SW 1271 (cell line): ENCODE data around the gene GH2.
"Not testable (repeated sequence)": the region's sequence is repeated elsewhere in the genome, so short reads cannot be mapped to it uniquely, and the experiment has no call there.

Source experiments
- DNase-seq, 2 experiments: peaks; one replicate each; lab custom pipeline; 2025; lab: John Stamatoyannopoulos, UW

The GH2 gene

DNA sequence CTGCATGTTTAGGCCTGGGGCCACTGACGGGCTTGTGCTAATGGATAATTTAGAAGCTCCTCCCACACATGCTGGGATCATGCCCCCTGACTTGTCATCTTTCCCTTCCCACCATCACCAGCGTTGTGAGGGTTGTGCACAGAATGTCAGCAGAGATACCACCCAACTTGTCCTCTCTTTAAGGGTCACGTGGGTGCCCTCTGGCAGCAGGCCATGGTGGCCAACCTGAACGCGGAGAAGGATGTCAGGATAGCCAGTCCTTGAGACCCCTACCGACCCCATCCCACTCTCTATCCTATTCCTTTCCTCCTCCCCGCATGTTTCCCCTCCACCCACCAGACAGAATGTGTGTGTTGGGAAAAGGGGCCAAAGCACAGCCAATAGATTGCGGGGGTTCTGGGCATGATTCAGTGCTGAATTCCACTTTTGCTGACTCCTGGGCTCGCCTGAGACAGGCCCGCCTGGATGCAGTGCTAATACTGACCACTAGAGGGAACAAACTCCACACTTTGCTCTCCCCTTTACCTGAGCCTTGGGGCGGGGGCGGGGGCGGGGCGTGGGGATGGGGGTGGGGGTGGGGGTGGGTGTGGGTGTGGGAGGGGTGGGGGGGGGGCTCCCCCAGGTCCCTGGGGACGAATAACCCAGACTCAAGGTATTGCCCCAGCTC lies at the start of gene GH2:
TSS of gene GH2 (minus strand) at position 10 of the 667 bp plus-strand sequence. CDS start 143 bp downstream, outside the sequence.
- peak in 1 of 2 experiments; percentile 31 for DNase-seq

DNA sequence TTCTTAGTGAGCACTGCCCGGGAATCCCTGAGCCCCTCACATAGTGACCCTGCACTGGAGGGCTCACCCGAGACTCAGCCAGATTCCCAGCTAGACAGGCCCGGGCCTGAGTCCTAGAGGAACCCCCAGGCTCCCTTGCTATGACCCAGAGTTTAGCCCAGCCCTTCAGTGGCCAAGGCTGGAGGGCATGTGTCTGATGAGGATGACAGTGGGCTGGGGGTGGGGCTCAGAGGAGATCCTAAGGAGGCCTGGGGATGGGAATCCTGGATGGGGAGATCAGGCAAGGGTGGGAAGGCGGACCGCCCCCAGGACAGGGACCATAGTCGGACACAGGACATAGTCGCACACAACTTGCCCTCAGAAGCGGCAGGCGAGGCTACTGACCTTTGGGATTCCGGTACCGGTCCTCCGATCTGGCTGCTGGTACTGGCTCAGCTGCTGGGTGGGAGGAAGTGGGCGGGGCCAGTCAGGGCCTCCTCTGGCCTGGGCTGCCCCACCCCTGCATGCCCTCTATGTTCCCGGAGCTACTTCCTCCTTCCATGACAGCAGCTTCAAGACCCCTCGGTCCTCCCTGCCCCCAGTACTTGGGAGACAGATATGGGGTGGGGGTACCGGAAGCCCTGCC lies 49.3 kb upstream of the GH2 start:
- DNase-seq, result no peak

DNA sequence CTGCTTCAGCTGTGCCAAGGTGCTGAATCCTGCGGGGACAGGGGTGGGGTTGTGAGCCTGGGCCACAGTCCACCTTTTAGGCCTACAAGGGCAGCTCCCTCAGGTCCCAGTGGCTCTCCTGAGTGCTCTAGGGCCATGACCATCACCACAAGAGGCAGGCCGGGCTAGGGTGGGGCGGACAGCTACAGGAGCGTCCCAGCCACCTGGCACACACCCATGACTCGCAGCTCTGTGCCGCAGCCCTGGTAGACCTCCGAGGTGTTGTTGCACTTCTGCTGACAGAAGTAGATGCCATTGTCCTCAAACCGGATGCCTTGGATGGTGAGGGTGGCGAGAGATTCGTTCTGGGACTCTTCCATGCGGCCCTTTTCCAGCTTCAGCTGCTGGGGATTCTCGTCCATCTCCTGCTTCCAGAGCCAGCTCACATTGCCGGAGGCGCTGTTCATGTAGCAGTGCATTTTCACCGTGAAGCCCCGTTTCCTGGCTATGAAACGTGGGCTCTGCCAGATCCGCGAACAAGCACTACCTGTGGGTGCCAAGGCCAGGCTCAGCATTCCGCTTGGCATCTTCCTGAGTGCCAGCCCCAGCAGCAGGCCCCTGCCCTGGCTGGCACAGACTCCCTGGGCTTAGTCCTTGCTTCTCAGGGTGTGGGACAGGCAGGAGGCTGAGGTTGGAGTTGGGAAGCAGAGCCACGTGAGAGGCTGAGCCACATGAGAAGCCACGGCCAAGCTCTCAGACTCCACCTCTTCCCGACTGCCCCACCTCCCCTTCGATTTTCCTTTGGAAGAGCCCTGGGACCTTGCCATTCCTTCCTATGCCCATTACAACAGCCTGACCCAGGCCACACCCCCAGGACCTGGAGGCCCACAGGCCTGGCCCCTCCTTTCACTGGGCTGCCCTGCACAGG lies 48.4 kb upstream of the GH2 start:
- DNase-seq, result no peak

DNA sequence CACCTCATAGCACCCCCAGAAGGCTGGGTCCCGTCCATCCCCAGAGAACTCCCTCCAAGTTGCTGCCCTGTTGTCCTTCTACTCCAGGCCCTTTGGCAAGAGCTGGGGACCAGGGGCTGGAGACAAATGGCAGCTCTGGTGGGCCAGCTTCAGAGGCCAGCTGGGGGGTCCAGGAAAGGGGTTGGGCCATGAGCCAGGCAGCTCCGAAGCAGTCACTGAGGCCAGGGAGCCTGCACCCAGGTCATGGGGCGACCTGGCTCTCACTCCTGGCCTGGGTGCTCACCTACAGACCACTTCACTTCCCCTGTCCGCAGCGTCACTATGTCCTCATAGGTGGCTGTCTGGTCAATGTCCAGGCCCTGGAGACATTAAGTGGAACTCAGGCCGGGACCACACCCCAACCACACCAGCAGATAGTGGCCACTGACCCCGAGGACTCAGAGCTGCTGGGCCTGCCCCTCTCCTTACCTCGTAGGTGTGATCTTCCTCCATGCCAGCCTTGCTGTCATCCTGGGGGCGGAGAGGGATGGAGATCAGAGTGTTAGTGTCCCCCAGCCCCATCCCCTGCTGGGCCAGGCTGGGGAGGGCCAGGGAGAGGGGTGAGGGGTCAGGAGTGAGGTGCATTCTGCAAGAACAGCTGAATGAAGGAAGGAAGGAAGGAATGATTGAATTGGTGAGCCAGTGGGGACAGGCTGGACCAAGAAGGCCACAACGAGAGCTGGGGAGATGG lies 47.4 kb upstream of the GH2 start:
- DNase-seq, result no peak

DNA sequence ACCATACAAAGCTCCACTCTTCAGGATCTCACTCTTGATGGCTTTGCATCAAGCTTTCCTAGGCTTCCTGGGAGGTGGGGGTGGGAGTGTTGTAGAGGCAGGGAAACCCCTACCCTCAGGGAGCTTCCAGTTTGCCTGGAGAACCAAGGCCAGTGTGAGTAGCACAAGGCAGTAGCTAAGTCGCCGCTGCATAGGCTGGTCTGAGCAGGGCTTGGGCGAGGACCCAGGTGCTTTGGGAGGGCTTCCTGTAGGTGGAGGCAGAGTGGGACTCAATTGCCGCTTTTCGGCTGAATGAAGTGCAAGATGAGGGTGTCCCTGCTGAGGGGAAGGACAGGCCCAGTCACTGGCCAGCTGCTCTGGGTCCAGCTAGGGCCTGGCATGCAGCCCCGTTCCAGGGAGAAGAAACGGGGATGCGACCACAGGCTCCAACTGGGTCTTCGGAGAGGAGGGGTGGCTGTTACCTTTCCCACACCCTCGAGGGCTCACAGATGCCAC lies 46.5 kb upstream of the GH2 start:
- DNase-seq, result no peak

DNA sequence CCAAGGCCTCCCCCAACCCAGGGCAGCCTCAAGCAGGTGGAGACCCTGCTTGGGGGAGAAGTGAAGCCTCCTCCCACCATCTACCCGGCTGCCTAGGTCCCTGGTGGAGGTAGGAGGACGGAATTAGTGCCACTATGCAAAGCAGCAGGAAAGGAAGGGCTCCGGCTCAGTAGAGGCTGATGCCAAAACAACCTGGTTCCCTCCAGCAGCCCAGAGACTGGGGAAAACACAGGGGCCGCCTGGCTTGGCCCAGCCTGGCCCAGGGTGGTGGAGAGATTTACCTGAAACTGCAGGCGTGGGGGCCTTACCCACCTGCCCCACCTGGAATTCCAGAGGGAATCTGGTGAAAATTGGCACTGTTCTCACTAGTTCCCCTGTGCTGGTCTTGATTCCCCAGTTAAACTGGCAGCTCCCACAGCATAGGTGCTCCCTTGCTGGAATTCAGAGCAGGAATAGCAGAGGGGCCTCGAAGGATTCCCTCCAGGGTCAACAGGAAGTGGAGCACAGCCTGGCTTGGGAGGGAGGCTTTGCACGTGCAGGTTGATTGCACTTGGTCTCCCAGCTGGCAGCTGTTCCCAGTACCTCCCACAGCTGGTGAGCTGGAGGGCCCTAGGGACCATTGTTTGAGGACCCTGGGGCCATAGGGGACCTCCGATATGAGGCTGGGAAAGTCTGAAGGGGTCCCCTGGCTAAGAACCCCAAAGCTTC lies 45.9 kb upstream of the GH2 start:
- no peak for DNase-seq

DNA sequence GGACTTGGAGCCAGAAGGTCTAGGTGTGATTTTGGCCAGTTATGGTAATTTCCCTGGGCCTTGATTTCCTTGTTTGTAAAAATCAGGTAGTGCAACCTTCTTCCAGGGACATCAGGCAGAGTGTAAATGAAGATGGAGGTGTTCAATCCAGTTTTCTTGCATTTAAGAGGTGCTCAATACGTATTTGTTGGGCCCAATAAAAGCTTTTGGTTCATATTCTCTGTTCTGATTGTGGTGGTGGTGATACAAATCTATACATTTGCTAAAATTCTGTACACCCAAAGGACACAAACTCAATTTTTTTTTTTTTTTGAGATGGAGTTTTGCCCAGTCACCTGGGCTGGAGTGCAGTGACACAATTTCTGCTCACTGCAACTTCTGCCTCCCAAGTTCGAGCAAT lies 44.4 kb upstream of the GH2 start:
- DNase-seq, result no peak

DNA sequence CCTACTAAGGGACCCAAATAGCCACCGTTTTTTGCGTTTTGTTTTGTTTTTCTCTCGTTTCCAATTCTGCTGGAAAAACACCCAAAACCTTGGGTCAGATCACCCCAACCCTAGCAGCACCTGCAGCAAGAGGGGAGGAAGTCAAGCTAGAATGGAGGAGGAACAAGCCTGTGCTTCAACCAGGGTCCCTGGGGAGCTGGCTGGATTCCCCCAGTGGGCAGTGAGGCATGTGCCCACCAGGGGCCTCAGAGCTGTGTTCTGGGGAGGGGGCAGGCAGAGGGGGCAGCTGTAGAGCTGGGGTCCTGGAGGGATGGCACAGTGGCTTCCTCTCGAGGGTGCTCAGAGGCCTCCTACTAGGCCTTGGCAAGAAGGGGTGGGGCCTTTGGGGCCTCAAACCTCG lies 43.9 kb upstream of the GH2 start:
- no peak for DNase-seq

DNA sequence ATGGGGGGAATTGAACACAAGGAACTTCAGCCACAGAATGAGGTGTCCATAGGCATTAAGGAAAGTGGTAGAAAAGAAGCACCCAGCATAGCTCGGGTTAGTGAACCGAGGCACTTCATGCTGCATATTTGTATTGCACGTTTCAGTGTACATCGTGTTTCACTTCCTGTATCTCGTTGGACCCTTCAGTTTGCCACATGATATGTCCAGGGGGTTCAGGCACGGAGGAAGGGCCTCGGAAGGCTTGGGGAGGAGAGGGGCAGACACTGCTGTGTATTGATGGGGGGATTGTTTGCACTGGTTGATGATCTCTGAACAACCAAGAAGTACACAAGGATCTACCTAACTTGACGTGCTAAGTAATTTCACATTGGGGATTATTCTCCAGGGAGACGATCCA lies 40.7 kb upstream of the GH2 start:
- DNase-seq, result not testable (repeated sequence)

DNA sequence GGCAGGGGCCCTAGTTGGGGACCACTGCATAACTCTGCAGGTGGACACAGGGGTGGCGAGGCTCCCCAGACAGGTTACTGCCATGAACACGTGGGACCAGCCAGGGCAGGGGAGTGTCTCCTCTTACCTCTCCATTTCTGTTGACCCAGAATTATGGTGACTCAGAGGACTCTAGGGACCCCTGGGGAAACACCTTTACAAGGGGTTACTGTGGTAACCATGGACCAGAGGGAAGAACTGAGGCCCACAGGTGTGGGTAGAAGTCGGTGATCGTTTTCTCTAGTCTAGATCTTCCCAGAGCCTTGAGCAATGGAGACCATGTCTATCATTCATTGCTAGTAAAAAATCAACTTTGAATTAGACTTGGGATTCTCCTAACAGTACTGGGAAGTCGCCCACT lies 39.0 kb upstream of the GH2 start:
- not testable (repeated sequence) for DNase-seq

DNA sequence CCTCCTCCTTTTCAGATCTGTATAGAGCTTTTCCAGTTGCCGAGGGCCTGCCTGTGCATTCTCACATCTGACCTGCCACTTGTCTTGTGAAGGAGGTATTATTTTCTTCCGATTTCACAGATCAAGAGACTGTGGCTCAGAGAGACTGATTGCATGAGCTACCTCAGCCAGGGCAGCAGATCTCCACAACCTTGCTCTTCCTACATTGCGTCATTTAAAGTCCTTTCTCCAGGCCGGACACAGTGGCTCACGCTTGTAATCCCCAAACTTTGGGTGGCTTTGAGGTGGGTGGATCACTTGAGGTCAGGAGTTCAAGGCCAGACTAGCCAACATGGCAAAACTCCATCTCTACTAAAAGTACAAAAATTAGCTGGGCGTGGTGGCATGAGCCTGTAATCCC lies 38.3 kb upstream of the GH2 start:
- not testable (repeated sequence) for DNase-seq

DNA sequence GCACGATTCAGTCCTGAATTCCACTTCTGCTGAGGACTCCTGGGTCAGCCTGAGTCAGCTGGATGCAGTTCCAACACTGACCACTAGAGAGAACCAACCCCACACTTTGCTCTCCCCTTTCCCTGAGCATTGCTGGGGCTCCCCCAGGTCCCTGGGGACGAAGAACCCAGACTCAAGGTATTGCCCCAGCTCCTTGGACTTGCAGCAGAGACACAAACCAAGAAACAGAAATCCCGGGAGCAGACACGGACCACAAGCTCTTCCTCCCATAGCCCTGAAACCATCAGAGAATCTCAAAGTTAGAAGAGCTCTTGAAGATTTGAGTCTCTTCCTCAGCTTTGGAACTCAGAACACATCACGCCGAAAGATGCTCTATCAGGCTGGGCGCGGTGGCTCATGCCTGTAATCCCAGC lies 37.6 kb upstream of the GH2 start:
- DNase-seq, result peak in 1 of 2 experiments; percentile 56

DNA sequence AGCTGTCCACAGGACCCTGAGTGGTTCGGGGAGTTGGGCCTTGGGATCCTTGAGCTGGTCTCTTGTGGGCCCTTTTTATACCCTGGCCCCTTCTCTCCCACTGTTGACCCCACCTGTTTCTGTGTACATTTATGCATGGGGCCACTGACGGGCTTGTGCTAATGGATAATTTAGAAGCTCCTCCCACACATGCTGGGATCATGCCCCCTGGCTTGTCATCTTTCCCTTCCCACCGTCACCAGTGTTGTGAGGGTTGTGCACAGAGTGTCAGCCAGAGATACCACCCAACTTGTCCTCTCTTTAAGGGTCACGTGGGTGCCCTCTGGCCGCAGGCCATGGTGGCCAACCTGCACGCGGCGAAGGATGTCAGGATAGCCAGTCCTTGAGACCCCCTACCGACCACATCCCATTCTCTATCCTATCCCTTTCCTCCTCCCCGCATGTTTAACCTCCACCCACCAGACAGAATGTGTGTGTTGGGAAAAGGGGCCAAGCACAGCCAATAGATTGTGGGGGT lies 37.1 kb upstream of the GH2 start, which contains the start of gene GH1:
TSS of gene GH1 (minus strand) at position 51 of the 517 bp plus-strand sequence. CDS start 63 bp downstream, outside the sequence.
- DNase-seq, result not testable (repeated sequence)

DNA sequence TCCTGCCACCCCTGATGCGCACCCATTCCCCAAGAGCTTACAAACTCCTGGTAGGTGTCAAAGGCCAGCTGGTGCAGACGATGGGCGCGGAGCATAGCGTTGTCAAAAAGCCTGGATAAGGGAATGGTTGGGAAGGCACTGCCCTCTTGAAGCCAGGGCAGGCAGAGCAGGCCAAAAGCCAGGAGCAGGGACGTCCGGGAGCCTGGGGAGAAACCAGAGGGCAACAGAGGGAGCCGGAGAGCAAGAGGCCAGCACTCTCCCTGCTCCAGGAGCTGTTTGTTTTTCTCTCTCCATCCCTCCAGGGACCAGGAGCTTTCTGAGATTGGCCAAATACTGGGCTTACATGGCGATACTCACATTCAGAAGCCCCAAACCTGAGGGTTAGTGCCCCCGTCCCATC lies 36.6 kb upstream of the GH2 start:
- peak in 1 of 2 experiments; percentile 6 for DNase-seq

DNA sequence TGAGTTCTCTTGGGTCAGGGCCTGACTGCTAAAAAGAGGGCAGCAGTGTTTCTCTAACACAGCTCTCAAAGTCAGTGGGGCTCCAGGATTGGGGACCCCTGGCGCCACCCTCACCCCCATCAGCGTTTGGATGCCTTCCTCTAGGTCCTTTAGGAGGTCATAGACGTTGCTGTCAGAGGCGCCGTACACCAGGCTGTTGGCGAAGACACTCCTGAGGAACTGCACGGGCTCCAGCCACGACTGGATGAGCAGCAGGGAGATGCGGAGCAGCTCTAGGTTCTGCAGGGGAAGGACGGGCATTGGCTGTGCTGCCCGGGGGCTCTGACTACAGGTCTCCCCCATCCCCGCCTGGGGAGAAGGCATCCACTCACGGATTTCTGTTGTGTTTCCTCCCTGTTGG lies 35.9 kb upstream of the GH2 start:
- DNase-seq, result no peak

DNA sequence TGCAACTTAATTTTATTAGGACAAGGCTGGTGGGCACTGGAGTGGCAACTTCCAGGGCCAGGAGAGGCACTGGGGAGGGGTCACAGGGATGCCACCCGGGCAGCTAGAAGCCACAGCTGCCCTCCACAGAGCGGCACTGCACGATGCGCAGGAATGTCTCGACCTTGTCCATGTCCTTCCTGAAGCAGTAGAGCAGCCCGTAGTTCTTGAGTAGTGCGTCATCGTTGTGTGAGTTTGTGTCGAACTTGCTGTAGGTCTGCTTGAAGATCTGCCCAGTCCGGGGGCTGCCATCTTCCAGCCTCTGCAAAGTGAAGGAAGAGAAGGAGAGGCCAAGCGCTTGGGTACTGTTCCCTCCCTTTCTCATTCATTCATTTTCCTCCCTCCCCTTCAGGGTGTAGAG lies 35.5 kb upstream of the GH2 start:
- not testable (repeated sequence) for DNase-seq

DNA sequence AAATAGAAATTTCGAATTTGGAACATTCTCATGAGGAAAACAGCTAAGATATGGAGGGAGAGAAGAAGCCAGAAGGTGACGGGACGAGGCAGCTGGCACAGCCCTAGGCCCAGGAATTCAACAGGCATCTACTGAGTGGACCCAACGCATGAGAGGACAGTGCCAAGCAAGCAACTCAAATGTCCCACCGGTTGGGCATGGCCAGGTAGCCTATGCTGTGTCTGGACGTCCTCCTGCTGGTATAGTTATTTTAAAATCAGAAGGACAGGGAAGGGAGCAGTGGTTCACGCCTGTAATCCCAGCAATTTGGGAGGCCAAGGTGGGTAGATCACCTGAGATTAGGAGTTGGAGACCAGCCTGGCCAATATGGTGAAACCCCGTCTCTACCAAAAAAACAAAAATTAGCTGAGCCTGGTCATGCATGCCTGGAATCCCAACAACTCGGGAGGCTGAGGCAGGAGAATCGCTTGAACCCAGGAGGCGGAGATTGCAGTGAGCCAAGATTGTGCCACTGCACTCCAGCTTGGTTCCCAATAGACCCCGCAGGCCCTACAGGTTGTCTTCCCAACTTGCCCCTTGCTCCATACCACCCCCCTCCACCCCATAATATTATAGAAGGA lies 34.9 kb upstream of the GH2 start:
- DNase-seq, result no peak

DNA sequence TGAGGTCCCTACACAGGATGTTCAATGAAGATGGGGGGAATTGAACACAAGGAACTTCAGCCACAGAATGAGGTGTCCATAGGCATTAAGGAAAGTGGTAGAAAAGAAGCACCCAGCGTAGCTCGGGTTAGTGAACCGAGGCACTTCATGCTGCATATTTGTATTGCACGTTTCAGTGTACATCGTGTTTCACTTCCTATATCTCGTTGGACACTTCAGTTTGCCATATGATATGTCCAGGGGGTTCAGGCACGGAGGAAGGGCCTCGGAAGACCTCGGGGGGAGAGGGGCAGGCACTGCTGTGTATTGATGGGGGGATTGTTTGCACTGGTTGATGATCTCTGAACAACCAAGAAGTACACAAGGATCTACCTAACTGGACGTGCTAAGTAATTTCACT lies 34.0 kb upstream of the GH2 start:
- DNase-seq, result not testable (repeated sequence)

DNA sequence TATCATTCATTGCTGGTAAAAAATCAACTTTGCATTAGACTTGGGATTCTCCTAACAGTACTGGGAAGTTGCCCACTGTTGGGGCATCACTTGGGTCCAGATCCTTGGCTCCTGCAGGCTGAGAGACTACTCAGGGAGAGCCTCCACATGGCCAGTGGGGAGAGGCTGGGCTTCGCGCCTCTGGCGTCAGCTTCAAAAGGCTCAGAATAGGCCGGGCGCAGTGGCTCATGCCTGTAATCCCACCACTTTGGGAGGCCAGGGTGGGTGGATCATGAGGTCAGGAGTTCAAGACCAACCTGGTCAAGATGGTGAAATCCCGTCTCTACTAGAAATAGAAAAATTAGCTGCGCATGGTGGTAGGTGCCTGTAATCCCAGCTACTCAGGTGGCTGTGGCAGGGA lies 32.7 kb upstream of the GH2 start:
- no peak for DNase-seq

DNA sequence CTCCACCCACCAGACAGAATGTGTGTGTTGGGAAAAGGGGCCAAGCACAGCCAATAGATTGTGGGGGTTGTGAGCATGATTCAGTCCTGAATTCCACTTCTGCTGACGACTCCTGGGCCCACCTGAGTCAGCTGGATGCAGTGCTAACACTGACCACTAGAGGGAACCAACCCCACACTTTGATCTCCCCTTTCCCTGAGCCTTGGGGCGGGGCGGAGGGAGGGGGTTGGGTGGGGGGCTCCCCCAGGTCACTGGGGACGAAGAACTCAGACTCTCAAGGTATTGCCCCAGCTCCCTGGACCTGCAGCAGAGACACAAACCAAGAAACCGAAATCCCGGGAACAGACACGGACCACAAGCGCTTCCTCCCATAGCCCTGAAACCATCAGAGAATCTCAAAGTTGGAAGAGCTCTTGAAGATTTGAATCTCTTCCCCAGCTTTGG lies 29.9 kb upstream of the GH2 start:
- DNase-seq, result peak in 1 of 2 experiments; percentile 27
